NCI-H2107 (cell line): Measurements from ENCODE around the gene SLC17A4.
"Not testable (repeated sequence)": the region's sequence is repeated elsewhere in the genome, so short reads cannot be mapped to it uniquely, and the experiment has no call there.

ENCODE experiments used
- DNase-seq: peaks from one replicate; lab custom pipeline; 2025; lab: John Stamatoyannopoulos, UW

The SLC17A4 gene, protein sequence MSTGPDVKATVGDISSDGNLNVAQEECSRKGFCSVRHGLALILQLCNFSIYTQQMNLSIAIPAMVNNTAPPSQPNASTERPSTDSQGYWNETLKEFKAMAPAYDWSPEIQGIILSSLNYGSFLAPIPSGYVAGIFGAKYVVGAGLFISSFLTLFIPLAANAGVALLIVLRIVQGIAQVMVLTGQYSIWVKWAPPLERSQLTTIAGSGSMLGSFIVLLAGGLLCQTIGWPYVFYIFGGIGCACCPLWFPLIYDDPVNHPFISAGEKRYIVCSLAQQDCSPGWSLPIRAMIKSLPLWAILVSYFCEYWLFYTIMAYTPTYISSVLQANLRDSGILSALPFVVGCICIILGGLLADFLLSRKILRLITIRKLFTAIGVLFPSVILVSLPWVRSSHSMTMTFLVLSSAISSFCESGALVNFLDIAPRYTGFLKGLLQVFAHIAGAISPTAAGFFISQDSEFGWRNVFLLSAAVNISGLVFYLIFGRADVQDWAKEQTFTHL

GRCh38 chr6:25754535-25754934 is at the start of gene SLC17A4:
Gene SLC17A4 (plus strand): TSS chr6:25754742. CDS start chr6:25761963, 7,221 bp downstream.
- no peak for DNase-seq

DNA sequence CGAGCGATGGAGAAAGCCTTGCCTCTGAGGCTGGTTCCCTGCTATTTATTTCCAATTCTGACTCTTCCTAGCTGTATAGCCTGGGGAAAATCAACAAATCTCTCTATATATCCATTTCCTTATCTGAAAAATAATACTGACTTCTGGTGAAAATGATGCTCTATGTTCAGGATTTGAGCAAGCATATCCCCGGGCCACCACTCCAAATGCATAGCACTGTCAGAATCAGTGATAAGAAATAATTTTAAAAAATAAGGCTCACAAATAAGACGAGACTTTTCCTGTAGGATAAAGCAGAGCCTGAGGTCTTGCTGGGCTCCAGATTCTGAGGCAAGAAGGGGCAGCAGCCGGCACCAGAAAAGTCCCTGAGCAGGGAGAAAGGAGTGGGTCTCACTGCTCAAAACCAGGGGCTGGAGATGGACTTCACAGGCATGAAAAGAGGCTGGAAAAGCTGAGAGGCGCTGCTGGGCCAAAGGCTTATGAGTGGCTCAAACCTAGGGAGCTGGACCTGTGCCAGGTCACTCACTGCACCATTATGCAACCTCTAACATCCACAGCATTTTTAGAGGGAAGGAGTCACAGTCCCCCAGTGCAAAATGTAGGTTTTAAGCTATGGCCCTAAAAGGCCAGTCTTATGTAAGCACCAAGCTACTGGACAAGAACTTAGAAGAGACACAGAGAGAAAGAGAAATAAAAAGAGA is 48.1 kb upstream of the SLC17A4 start:
- DNase-seq = no peak

GRCh38 chr6:25709761-25710160 is 44.8 kb upstream of the SLC17A4 start:
- DNase-seq = no peak

- no peak for DNase-seq
Observed at GRCh38 chr6:25710287-25710686, 44.3 kb upstream of the SLC17A4 start.

- DNase-seq = peak; percentile 1
Observed at GRCh38 chr6:25713824-25714223, 40.7 kb upstream of the SLC17A4 start.

- no peak for DNase-seq
Observed at GRCh38 chr6:25714765-25715164, 39.8 kb upstream of the SLC17A4 start.

GRCh38 chr6:25715794-25716193 is 38.7 kb upstream of the SLC17A4 start:
- no peak for DNase-seq

- peak; percentile 5 for DNase-seq
Observed at GRCh38 chr6:25717866-25718740, 36.4 kb upstream of the SLC17A4 start.

DNA sequence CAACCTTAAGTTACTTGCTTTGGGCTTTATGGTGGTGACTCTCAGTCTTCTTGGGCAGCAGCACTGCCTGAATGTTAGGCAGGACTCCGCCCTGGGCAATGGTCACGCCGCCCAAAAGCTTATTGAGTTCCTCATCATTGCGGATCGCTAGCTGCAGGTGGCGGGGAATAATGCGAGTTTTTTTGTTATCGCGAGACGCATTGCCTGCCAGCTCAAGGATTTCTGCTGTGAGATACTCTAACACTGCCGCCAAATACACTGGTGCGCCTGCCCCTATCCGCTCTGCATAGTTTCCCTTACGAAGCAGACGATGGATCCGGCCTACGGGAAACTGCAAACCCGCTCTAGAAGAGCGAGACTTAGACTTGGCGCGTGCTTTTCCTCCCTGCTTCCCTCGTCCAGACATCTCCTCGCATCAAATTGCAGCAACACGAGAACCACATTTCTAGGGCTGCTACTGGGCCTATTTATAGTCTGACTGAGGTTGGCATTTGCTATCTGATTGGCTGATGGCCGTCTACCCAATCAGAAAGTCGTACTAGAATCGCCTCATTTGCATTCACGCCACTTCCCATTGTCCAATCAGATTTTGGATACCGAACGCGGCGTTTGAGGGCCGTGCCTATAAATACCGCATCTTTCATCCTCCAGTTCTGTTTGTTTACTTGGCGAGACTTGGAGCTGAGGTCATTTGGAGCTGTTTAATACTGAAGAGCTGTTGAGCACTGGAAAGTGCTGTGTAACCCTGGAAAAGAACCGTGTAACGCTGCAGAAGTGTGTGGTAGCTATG is 28.2 kb upstream of the SLC17A4 start:
- no peak for DNase-seq

DNA sequence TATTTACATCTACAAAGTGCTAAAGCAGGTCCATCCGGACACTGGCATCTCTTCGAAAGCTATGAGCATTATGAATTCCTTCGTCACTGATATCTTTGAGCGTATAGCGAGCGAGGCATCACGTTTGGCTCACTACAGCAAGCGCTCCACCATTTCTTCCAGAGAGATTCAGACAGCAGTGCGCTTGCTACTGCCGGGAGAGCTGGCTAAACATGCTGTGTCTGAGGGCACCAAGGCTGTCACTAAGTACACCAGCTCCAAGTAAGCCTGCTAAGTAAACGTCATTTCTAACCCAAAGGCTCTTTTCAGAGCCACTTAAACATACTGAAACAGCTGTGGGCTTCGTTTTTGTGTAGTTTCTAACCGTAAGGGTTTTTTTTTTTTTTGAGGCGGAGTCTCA is 27.5 kb upstream of the SLC17A4 start:
- no peak for DNase-seq

- no peak for DNase-seq
Observed at GRCh38 chr6:25730907-25731306, 23.6 kb upstream of the SLC17A4 start.

DNA sequence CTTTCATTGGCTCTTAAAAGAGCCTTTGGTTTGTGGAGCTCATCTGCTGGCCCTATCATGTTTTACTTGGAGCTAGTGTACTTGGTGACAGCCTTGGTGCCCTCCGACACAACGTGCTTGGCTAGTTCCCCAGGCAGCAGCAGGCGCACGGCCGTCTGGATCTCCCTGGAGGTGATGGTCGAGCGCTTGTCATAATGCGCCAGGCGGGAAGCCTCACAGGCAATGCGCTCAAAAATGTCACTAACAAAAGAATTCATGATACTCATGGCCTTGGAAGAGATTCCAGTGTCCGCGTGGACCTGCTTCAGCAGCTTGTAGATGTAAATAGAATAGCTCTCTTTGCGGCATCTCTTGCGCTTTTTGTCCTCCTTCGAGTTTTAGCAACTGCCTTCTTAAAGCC is 22.8 kb upstream of the SLC17A4 start:
- DNase-seq = no peak

DNA sequence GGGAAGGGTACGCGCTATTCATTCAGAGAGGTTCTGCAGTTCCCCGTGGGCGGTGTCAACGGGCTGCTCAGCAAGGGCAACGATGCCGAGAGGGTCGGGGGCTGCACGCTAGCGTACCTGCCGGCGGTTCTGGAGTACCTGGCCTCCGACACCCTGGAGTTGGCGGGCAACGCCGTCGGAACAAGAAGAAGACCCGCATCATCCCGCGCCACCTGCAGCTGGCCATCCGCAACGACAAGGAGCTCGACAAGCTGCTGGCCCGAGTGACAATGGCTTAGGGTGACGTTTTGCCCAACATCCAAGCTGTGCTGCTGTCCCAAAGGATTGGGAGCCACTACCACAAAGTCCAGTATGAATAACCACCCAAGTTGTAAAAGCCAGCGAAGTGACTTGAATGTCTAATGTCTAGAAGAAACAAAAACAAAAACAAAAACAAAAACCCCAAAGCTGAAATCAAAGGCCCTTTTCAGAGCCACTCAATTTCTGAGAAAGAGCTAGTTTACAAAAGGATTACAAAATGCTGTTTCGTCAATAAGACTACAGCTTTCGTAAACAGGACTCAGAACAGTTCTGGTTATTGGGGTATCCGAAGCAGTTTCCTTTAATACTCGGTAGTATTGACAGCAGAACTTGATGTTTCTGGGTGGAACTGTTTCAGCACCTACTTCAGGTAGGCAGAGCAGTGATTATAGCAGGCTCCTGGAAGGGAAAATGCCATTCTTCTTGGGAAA is 21.9 kb upstream of the SLC17A4 start:
- no peak for DNase-seq

- DNase-seq = no peak
Observed at GRCh38 chr6:25735261-25735660, 19.3 kb upstream of the SLC17A4 start.

DNA sequence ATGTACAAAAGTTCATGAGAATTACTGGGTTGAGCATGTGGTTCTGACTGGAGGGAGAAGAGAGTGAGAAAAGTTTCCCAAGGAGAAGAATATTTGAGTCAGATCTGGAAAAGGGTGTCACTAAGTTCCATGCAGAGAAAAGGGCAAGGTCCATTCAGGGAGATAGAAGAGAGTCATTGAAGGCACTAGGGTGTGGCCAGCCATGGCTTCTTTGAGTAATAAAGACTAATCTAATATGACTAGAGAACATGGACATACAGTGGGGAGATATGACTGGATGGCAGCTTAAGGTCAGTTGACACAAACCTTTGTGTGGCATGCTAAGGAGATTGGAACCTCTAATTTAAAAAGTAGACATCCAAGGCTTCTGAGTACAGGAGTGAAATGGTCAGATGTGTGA is 10.7 kb upstream of the SLC17A4 start:
- no peak for DNase-seq

- no peak for DNase-seq
Observed at GRCh38 chr6:25745836-25746235, 8.7 kb upstream of the SLC17A4 start.

- DNase-seq = no peak
Observed at GRCh38 chr6:25746968-25747367, 7.6 kb upstream of the SLC17A4 start.

DNA sequence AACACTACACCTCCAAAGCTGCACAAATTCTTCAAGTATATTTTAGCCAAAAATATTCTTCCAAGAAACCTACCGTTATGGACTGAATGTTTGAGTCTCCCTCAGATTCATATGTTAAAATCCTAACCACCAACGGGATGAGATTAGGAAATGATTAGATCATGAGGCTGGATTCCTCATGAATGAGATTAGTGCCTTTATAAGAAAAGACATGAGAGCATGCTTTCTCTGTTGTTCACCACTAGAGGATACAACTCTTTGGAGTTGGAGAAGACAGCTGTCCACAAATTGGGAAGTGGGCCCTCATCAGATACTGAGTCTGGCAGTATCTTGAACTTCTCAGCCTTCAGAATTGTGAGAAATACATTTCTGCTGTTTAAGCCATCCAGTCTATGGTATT is 7.1 kb upstream of the SLC17A4 start:
- no peak for DNase-seq

- DNase-seq = no peak
Observed at GRCh38 chr6:25748049-25748448, 6.5 kb upstream of the SLC17A4 start.

DNA sequence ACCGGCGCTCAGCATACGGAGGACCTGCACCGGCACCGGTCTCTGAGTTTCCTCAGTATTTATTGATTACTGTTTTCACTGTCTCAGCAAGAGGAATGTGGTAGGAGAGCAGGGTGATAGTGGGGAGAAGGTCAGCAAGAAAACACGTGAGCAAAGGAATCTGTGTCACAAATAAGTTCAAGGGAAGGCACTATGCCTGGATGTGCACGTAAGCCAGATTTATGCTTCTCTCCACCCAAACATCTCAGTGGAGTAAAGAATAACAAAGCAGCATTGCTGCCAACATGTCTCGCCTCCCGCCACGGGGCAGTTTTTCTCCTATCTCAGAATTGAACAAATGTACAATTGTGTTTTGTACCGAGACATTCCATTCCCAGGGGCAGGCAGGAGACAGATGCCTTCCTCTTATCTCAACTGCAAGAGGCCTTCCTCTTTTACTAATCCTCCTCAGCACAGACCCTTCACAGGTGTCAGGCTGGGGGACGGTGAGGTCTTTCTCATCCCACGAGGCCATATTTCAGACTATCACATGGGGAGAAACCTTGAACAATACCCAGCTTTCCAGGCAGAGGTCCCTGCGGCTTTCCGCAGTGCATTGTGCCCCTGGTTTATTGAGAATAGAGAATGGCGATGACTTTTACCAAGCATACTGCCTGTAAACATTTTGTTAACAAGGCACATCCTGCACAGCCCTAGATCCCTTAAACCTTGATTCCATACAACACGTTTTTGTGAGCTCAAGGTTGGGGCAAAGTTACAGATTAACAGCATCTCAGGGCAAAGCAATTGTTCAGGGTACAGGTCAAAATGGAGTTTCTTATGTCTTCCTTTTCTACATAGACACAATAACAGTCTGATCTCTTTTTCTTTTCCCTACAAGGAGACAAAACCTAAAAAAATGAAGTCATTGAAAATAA is 5.7 kb upstream of the SLC17A4 start:
- DNase-seq = not testable (repeated sequence)
